Mucosa of descending colon (tissue), 3 donors: ENCODE data around the gene MCM3AP. TPM values are rescaled to one million over a fixed set of nuclear protein-coding genes. Genes with fewer than 3 reads are reported as not detected.

Source experiments
- ATAC-seq: fragments of 200-7000 bp; cut with Tn5 transposase; one replicate; pipeline ENCODE4 v1.9.1; 2020; ENCODE audit warnings: mild to moderate bottlenecking, moderate library complexity
- DNase-seq, 3 donors: peaks; one replicate each; pipeline ENCODE4 v3.0.0-alpha.2; 2020
- H3K36me3 ChIP-seq: fragments of 200-600 bp; one replicate; pipeline ENCODE4 v1.8.0; 2021; ENCODE audit warnings: low read depth, mild to moderate bottlenecking
- H3K4me1 ChIP-seq: fragments of 200-600 bp; one replicate; pipeline ENCODE4 v1.8.0; 2021; ENCODE audit warnings: low read depth, mild to moderate bottlenecking
- H3K4me3 ChIP-seq: fragments of 200-600 bp; one replicate; pipeline ENCODE4 v1.8.0; 2021; ENCODE audit warnings: mild to moderate bottlenecking
- H3K9me3 ChIP-seq: fragments of 200-600 bp; one replicate; pipeline ENCODE4 v1.8.0; 2021; ENCODE audit warnings: mild to moderate bottlenecking
- intact Hi-C, 2 donors: fragments of 100-400 bp; cut with DNase I in 1 of 2; cut with micrococcal nuclease in 1 of 2; formaldehyde crosslinking; loops; one replicate each; pipeline versions ENCODE4 v1.11.0 to v1.11.1; 2022; cut with DNase I, micrococcal nuclease
- long read RNA-seq, 2 donors: library from polyadenylated mRNA; unstranded; transcript quantifications; one replicate each; pipeline ENCODE4 v2.0.0, GENCODE V29; 2019 to 2021
- total RNA-seq, 3 donors: library from RNA; stranded (reverse); fragmentation: NEBNext Ultra II Directional in 2 of 3; extraction: Animal tissue kit (Norgen Biotek cat#: 25700) in 2 of 3; gene quantifications; one replicate each; pipeline versions ENCODE4 v1.2.1 to v1.2.4, GENCODE V29; 2021 to 2023
- TF ChIP-seq, protein P1 (sequence below): fragments of 200-600 bp; IDR thresholded peaks from one replicate; pipeline ENCODE4 v1.8.0; 2022; ENCODE audit warnings: antibody characterized with exemption, mild to moderate bottlenecking
- donor health status: DM: no; HTN: no; CAD: no; lungs with moderate emphysema.
- donor health status: DM: no; HTN: no; CAD: no.
- donor health status: DM: no; HTN: yes; CAD: no.

MCM3AP gene
- total RNA-seq = 100 to 1,000 TPM in 1 of 3 donors, 10 to 100 TPM in 2; 90.9 to 109 (median 98.1) TPM
- long read RNA-seq, donor 1, full-length matches to known transcripts = 3 of 34 reads
- long read RNA-seq, donor 1, partial matches to known transcripts = 19 of 34 reads
- long read RNA-seq, donor 1, other reads (novel, unspliced or antisense) = 12 of 34 reads
- long read RNA-seq, donor 2, partial matches to known transcripts = 2 of 4 reads
- long read RNA-seq, donor 2, other reads (novel, unspliced or antisense) = 1 of 4 reads

DNA sequence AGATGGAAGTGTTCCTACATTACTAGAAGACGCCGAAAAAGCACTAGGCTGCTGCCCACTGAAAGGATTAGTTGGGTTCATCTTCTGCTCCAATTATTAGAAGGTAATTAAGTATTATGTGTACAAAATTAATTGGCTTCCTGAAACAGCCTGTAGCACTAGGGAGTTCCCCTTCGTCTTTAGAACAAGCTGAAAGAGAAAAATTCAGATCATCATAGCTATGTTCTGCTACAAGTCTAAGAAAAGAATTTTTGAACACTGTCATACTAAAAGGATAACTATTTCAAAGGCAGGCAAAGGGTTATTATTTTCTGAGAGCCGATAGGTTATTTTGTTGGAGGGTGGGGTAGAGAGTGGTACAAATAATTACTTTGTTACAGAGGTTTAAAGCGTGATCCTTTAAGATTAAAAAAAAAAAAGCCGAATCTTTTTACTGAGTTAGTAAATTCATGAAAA is at the start of gene MCM3AP:
Gene MCM3AP, minus strand, starts transcription at position 406 of the 456 bp plus-strand sequence. Its CDS starts 325 bp downstream, at position 81.
- Histone ChIP-seq H3K36me3 (no peaks in the 10 kb centered on the region), H3K9me3 (no peaks in the 10 kb centered on the region), H3K4me1 (peaks cover 36% of the 10 kb centered on the region), H3K4me3 (peak within 1 kb of the TSS; percentile 71)
- no peak for ATAC-seq
- DNase-seq = no peak
- intact Hi-C loops = no loop called here
- TF ChIP-seq, protein P1, sequence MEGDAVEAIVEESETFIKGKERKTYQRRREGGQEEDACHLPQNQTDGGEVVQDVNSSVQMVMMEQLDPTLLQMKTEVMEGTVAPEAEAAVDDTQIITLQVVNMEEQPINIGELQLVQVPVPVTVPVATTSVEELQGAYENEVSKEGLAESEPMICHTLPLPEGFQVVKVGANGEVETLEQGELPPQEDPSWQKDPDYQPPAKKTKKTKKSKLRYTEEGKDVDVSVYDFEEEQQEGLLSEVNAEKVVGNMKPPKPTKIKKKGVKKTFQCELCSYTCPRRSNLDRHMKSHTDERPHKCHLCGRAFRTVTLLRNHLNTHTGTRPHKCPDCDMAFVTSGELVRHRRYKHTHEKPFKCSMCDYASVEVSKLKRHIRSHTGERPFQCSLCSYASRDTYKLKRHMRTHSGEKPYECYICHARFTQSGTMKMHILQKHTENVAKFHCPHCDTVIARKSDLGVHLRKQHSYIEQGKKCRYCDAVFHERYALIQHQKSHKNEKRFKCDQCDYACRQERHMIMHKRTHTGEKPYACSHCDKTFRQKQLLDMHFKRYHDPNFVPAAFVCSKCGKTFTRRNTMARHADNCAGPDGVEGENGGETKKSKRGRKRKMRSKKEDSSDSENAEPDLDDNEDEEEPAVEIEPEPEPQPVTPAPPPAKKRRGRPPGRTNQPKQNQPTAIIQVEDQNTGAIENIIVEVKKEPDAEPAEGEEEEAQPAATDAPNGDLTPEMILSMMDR = no peak

DNA sequence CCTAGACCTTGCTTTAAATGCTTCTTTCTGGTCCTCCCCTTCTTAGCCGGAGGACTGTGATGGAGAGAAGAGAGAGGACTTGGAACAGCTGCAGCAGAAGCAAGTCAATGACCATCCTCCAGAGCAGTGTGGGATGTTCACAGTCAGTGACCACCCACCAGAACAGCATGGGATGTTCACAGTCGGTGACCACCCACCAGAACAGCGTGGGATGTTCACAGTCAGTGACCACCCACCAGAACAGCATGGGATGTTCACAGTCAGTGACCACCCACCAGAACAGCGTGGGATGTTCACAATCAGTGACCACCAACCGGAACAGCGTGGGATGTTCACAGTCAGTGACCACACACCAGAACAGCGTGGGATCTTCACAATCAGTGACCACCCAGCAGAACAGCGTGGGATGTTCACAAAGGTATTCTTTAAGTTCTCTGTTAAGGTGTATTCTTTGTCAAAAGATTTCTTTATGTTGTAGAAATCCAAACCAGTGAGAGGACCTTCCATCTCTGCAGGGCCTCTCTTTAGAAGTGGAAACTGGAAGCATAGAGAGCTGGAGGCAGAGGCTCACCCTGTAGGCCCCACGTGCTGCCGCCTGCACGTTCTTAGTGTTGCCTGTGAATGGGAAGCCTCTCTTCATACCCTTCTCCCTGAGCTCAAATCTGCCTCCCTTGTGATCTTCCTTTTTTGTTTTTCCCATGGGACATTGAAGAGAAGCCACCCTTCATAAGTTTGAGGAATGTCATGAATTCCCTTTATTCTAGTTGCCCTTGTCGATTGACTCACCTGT is 49.1 kb upstream of the MCM3AP start:
- TF ChIP-seq, protein P1 = no peak
- intact Hi-C loops = no loop called here
- ATAC-seq (no peak), DNase-seq (no peak)
- no peaks in the 10 kb centered on the region for H3K9me3 ChIP-seq
- no peaks in the 10 kb centered on the region for H3K36me3 ChIP-seq
- no peaks in the 10 kb centered on the region for H3K4me1 ChIP-seq
- no peak overlapping the region for H3K4me3 ChIP-seq

DNA sequence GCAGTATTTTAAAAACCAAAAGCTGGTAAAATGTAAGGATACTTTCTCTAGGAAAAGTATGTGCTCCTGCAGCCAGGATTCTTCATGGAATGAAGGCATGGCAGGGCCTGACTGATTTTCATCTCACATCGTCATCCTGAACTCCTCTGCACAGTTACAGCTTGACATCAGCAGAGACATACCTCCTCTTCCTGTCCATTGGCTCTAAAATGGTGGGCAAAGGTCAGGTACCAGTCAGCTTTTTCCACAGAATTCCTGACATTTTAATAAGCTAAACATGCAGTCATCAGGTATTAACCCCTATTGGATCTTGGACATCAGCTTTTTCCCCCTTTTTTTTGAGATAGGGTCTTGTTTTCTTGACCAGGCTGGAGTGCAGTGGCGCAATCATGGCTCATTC is 44.4 kb upstream of the MCM3AP start:
- no peak for ATAC-seq
- DNase-seq = no peak
- no peak overlapping the region for H3K4me3 ChIP-seq
- H3K36me3 ChIP-seq = no peaks in the 10 kb centered on the region
- peaks cover 10% of the 10 kb centered on the region for H3K4me1 ChIP-seq
- no peaks in the 10 kb centered on the region for H3K9me3 ChIP-seq
- intact Hi-C loops = no loop called here
- TF ChIP-seq, protein P1 = no peak

DNA sequence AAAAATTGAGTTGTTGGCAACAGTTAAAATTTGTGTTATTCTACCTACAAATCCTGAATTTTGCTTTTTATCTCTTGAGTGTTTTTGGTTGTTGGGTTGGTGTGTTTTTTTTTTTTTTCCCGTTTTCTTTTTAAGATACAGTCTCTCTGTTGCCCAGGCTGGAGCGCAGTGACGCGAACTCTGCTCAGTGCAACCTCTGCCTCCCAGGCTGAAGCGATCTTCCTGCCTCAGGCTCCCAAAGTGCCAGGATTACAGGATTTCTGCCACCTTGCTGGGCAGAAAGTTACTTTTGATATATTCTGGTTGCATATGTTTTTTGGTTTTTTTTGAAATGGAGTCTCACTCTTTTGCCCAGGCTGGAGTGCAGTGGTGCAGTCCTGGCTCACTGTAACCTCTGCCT is 42.7 kb upstream of the MCM3AP start:
- TF ChIP-seq, protein P1 = no peak
- peaks cover 10% of the 10 kb centered on the region for H3K4me1 ChIP-seq
- ATAC-seq (no peak), DNase-seq (no peak)
- H3K4me3 ChIP-seq = no peak overlapping the region
- intact Hi-C loops = no loop called here
- H3K36me3 ChIP-seq = no peaks in the 10 kb centered on the region
- H3K9me3 ChIP-seq = no peaks in the 10 kb centered on the region

DNA sequence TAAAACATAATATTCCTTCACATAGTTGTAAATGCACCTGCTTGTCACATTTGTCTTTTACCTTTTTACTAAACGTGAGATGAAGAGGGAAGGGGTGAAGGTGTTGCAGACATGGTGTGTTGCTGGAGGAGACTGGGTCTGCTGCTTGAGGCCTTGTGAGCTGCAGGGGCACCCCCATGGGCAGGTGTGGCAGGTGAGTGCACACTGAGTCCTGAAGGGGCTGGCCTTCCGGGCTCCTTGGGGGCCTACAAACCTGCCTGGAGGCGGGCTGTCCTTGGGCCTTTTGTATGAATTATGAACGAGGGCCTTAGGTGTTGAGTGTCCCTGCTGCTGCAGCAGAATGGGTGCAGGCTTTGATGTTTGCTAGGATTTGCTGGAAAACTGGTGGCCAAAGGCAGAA is 42.3 kb upstream of the MCM3AP start:
- Histone ChIP-seq H3K4me1 (peaks cover 11% of the 10 kb centered on the region), H3K4me3 (no peak overlapping the region), H3K36me3 (no peaks in the 10 kb centered on the region), H3K9me3 (no peaks in the 10 kb centered on the region)
- TF ChIP-seq, protein P1 = no peak
- DNase-seq = no peak
- ATAC-seq = no peak
- intact Hi-C loops = no loop called here
